Vagina (tissue), 2 donors: Measurements from ENCODE around the gene KIF2A.

Experiments
- CTCF ChIP-seq, 3 experiments: fragments of 450-650 bp in 2 of 3; fragments of 200-600 bp in 1 of 3; sonication (generic) in 1 of 3; IDR thresholded peaks; one replicate each; pipeline ENCODE4 v1.5.1; 2017 to 2019; ENCODE audit warnings: antibody characterized with exemption in 3 of 3, mild to moderate bottlenecking in 2 of 3, moderate library complexity in 2 of 3
- POLR2A ChIP-seq, 2 donors: fragments of 450-650 bp; IDR thresholded peaks; one replicate each; pipeline ENCODE4 v1.6.1; 2017; ENCODE audit warnings: antibody characterized with exemption in 2 of 2, mild to moderate bottlenecking in 2 of 2, moderate library complexity in 2 of 2
- POLR2AphosphoS5 ChIP-seq, 2 donors: sonication (generic); formaldehyde crosslinking; IDR thresholded peaks; one replicate each; pipeline ENCODE4 v1.9.0; 2017; ENCODE audit warnings: antibody characterized with exemption in 2 of 2, mild to moderate bottlenecking in 2 of 2, low read depth in 1 of 2; ENCODE audit not compliant: insufficient read depth in 1 of 2

GRCh38 chr5:62271870-62272269 is 34.1 kb upstream of the KIF2A start:
- TF ChIP-seq CTCF (IDR thresholded peaks at IDR 0.05) (no peak), POLR2A (IDR thresholded peaks at IDR 0.05) (no peak), POLR2AphosphoS5 (IDR thresholded peaks at IDR 0.05; ENCODE audit: insufficient read depth in 1 of 2, low read depth in 1 of 2) (no peak)
